Naive thymus-derived CD4-positive, alpha-beta T cell (primary cell): Measurements from ENCODE around the gene SELE. TPM values are rescaled to one million over a fixed set of nuclear protein-coding genes. Genes with fewer than 3 reads are reported as not detected.

ENCODE experiments used
- ATAC-seq: fragments of 150-1000 bp; cut with Tn5 transposase; 2 replicates; pipeline ENCODE4 v1.10.0; 2021; ENCODE audit warnings: mild to moderate bottlenecking, moderate library complexity
- CTCF ChIA-PET: fragments of 350-600 bp; sonication (Branson Sonifier 250); formaldehyde crosslinking; loops from one replicate; lab custom pipeline; 2021; ENCODE audit warnings: antibody characterized with exemption; lab: Charles Lee
- POLR2A ChIA-PET: fragments of 350-600 bp; sonication (Branson Sonifier 250); formaldehyde crosslinking; loops from one replicate; lab custom pipeline; 2021; ENCODE audit warnings: antibody characterized with exemption, inconsistent platforms; lab: Charles Lee
- DNase-seq, 9 donors: peaks; one replicate each; pipeline versions ENCODE4 v3.0.0 to v3.0.0-alpha.2; 2020 to 2022; ENCODE audit warnings: mixed read lengths in 1 of 9
- H3K27ac ChIP-seq: one replicate; pipeline ENCODE4 v1.7.0; 2013; ENCODE audit warnings: mild to moderate bottlenecking, low read depth, low read length, moderate library complexity
- H3K27me3 ChIP-seq, 2 donors: one replicate each; pipeline ENCODE4 v1.7.0; 2013; ENCODE audit warnings: low read length in 2 of 2, mild to moderate bottlenecking in 2 of 2, moderate library complexity in 2 of 2; ENCODE audit not compliant: control insufficient read depth in 2 of 2, insufficient read depth in 2 of 2
- H3K36me3 ChIP-seq, 3 experiments: 1 replicate in 2 of 3; 2 replicates in 1 of 3; pipeline ENCODE4 v1.7.0; 2013; ENCODE audit warnings: low read length in 3 of 3, mild to moderate bottlenecking in 3 of 3, moderate library complexity in 1 of 3; ENCODE audit not compliant: insufficient read depth in 3 of 3, control insufficient read depth in 2 of 3
- H3K4me1 ChIP-seq, 2 donors: one replicate each; pipeline ENCODE4 v1.7.0; 2013; ENCODE audit warnings: low read length in 2 of 2, mild to moderate bottlenecking in 2 of 2, moderate library complexity in 1 of 2; ENCODE audit not compliant: control insufficient read depth in 2 of 2, insufficient read depth in 2 of 2
- H3K4me3 ChIP-seq: 2 replicates; pipeline ENCODE4 v1.7.0; 2013; ENCODE audit warnings: mild to moderate bottlenecking, low read length
- H3K9me3 ChIP-seq, 3 experiments: 1 replicate in 2 of 3; 2 replicates in 1 of 3; pipeline ENCODE4 v1.7.0; 2013; ENCODE audit warnings: low read length in 3 of 3; ENCODE audit not compliant: control insufficient read depth in 2 of 3
- H3K27ac Mint-ChIP-seq, 9 donors: one replicate each; pipeline ENCODE4 v1.8.0; 2020 to 2022; ENCODE audit warnings: mixed read lengths in 9 of 9, mild to moderate bottlenecking in 8 of 9, moderate library complexity in 5 of 9, inconsistent platforms in 2 of 9
- H3K27me3 Mint-ChIP-seq, 5 donors: one replicate each; pipeline ENCODE4 v1.8.0; 2021 to 2022; ENCODE audit warnings: mixed read lengths in 5 of 5, mild to moderate bottlenecking in 1 of 5
- H3K36me3 Mint-ChIP-seq, 5 donors: one replicate each; pipeline ENCODE4 v1.8.0; 2020 to 2022; ENCODE audit warnings: mixed read lengths in 5 of 5, mild to moderate bottlenecking in 3 of 5, inconsistent platforms in 1 of 5
- H3K4me1 Mint-ChIP-seq, 7 donors: one replicate each; pipeline ENCODE4 v1.8.0; 2020 to 2022; ENCODE audit warnings: mixed read lengths in 7 of 7, mild to moderate bottlenecking in 3 of 7, inconsistent platforms in 1 of 7
- H3K4me3 Mint-ChIP-seq, 10 donors: one replicate each; pipeline ENCODE4 v1.8.0; 2020 to 2022; ENCODE audit warnings: mild to moderate bottlenecking in 10 of 10, mixed read lengths in 10 of 10, moderate library complexity in 6 of 10, inconsistent platforms in 2 of 10
- H3K9me3 Mint-ChIP-seq, 11 donors: one replicate each; pipeline ENCODE4 v1.8.0; 2020 to 2022; ENCODE audit warnings: mixed read lengths in 11 of 11, mild to moderate bottlenecking in 4 of 11, inconsistent platforms in 1 of 11, moderate library complexity in 1 of 11
- intact Hi-C, 2 donors: fragments of 100-400 bp; cut with micrococcal nuclease; formaldehyde crosslinking; loops; one replicate each; pipeline ENCODE4 v1.15.1; 2023
- polyA plus RNA-seq, 2 donors: library from polyadenylated mRNA; unstranded; fragments of 300-500 nt; fragmentation: Illumina TruSeq; gene quantifications; one replicate each; pipeline ENCODE4 v1.2.3, GENCODE V29; 2021
- total RNA-seq, 6 experiments: library from RNA in 5 of 6; stranded (reverse) in 5 of 6; gene quantifications; 1 replicate in 5 of 6; 2 replicates in 1 of 6; pipeline ENCODE4 v1.2.3 and lab custom pipeline; 2021 to 2026

SELE gene
- total and polyA plus RNA-seq, 7 experiments from 2014 or later, result not detected

DNA sequence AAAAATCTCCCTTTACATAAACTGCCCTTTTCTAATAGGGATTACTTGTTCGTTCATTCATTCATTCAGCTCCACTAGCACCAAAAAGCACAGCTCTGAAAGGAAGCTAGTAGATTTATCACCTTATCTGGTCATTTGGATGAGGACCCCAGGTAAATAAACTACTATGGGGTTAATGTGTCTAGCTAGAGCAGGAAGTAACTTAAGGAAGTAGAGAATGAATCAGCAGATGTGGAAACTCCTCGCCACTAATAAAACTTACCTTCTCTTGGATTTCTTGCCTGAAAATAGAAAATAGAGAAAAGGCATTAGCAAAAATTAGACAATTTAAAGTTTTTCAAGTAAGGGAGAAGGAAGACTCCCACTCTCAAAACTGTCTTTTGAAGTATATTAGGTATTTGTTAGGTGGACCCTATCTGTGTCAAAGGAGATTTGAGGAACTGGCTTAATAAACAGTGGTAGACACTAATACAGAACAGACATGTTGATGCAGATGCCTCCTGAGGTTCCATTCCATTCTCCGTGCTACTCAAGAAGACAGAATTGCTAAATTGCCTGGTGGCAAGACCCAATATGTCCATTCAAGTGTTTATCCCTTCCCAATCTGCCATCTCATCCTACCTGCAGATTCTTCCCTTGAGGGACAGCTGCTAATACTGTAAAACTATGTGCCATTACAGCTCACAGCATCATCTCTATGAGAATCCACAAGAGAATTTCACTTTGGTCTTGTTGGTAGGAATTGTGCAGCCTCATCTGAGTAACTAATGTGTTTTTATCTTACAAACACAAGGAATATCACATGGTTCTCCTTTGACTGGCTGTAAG, 37.4 kb downstream of the SELE start:
- DNase-seq (no peak), ATAC-seq (no peak)
- Histone ChIP-seq H3K36me3 (peaks cover 5 to 26% (median 22%) of the 10 kb centered on the region in 3 experiments), H3K27ac (peak overlapping the region; percentile 70), H3K9me3 (no peaks in the 10 kb centered on the region), H3K27me3 (no peaks in the 10 kb centered on the region), H3K4me3 (no peak overlapping the region), H3K4me1 (peaks cover 89 to 91% of the 10 kb centered on the region in 2 donors)
- POLR2A ChIA-PET, result interaction anchor here (1.1 to 13.0 kb wide), 7 partner anchors 11 to 131 kb away, joined by 3 to 216 read pairs (median 5); partner anchors contain the start of gene F5
- H3K36me3 Mint-ChIP-seq, result peaks cover 40 to 68% (median 60%) of the 10 kb centered on the region in 5 donors
- H3K4me3 Mint-ChIP-seq, result peak overlapping the region in 9 of 10 donors; percentile 6 to 68 (median 47)
- no peaks in the 10 kb centered on the region for H3K27me3 Mint-ChIP-seq
- peaks cover 0 to 4% (median 0%) of the 10 kb centered on the region in 11 donors for H3K9me3 Mint-ChIP-seq
- intact Hi-C loops, result loop anchor here (5.0 to 10.0 kb wide), 6 partner anchors 96 to 1791 kb away; partner anchors contain the start of genes ATP1B1 (in 1 of the 2), KIFAP3 (in 1 of the 2), METTL18 (in 1 of the 2) and PRRC2C (in 1 of the 2)
- H3K27ac Mint-ChIP-seq, result peak overlapping the region in 5 of 9 donors; percentile 78 to 91 (median 89)
- peaks cover 13 to 92% (median 85%) of the 10 kb centered on the region in 7 donors for H3K4me1 Mint-ChIP-seq
- CTCF ChIA-PET, result interaction anchor here (0.6 to 9.9 kb wide), 9 partner anchors 9 to 146 kb away, joined by 3 to 229 read pairs (median 3); partner anchors contain the start of gene F5

DNA sequence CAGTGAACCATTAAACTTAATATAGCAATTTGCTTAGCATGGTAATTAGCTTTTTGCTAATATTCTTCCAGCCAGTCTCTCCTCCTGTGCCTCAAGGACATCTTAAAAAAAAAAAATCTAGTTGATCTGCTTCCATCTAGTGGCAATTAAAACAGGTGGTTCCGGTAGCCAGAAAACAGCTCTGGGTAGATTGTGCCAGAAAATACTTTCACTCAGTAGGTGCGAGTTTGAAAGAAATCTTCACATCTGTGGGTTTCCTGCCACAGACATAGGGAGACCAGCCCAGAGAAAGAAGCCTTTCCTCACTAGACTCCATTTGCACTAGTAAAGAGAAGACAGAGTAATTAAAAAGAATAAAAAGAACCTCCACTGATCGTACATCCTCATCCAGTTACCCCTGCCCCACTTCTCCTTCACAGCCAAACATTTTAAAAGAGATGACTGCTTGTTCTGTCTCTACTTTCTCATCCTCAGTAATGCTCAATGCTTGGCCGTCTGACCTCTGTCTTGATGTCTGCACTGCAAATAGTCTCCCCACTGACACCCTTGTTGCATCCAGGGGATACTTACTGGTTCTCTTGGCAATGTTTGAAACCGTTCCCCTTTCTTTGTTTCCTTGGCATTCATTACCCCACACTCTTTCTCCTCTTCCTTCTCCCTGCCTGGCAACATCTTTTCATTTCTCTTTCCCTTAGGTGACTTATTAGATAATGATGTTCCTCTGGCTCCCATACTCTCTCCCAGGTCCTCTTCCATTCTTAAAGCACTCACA, 39.4 kb downstream of the SELE start:
- Histone ChIP-seq H3K27ac (peak overlapping the region; percentile 70), H3K4me1 (peaks cover 91 to 92% of the 10 kb centered on the region in 2 donors), H3K9me3 (no peaks in the 10 kb centered on the region), H3K4me3 (peak overlapping the region; percentile 18), H3K36me3 (peaks cover 3 to 30% (median 20%) of the 10 kb centered on the region in 3 experiments), H3K27me3 (no peaks in the 10 kb centered on the region)
- peaks cover 0 to 89% (median 74%) of the 10 kb centered on the region in 7 donors for H3K4me1 Mint-ChIP-seq
- ChIA-PET POLR2A (interaction anchor here (0.7 to 13.0 kb wide), 16 partner anchors 7 to 144 kb away, joined by 3 to 216 read pairs (median 8); partner anchors contain the start of genes F5 and METTL18), CTCF (interaction anchor here (0.9 to 9.9 kb wide), 12 partner anchors 11 to 144 kb away, joined by 3 to 229 read pairs (median 8); partner anchors contain the start of gene F5)
- H3K4me3 Mint-ChIP-seq, result peak overlapping the region in 9 of 10 donors; percentile 21 to 86 (median 71)
- ATAC-seq, result peak; percentile 71
- H3K27me3 Mint-ChIP-seq, result no peaks in the 10 kb centered on the region
- H3K36me3 Mint-ChIP-seq, result peaks cover 45 to 68% (median 64%) of the 10 kb centered on the region in 5 donors
- H3K9me3 Mint-ChIP-seq, result peaks cover 0 to 6% (median 0%) of the 10 kb centered on the region in 11 donors
- intact Hi-C loops, result loop anchor here (1.0 to 10.0 kb wide), 16 partner anchors 8 to 1793 kb away; partner anchors contain the start of genes F5 (in 2 of the 2), METTL18 (in 2 of the 2), SELL (in 2 of the 2) and ATP1B1 (in 1 of the 2)
- peak in 7 of 9 donors; percentile 63 to 85 (median 76) for DNase-seq
- H3K27ac Mint-ChIP-seq, result peak overlapping the region in 4 of 9 donors; percentile 86 to 98 (median 94)

DNA sequence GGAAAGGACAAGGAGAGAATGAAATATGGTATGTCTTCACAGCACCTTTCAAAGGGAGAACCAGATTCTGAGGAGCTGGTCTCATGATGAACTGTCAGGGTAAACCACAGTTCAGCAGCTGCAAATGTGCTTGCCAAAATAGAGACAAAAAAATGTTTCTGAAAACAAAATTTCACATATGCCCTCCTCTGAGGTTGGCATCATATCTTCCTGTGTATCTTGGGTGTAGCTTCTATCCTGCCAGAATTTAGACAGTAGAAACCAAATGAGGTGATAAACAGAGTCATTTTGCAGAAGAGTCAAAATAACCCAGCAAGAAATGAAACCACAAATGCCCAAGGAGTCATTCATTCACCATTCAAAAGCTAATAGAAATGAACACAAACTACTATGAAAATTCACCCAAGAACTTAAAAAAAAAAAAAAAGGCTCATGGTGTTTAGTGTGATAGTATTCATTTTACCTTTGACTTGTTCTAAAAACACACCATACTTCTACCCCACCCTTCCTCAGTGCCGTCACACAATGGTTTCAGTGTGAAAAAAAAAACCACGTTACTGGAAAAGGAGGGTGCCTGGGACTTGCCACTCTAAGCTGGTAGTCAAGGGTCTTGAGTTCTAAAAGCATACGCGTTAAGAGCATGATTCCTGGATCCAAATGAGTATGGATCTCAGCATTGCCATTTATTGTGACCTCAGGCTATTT, 41.0 kb downstream of the SELE start:
- H3K27me3 ChIP-seq, result no peaks in the 10 kb centered on the region
- Mint-ChIP-seq H3K27ac (peak overlapping the region in 4 of 9 donors; percentile 86 to 98 (median 94)), H3K27me3 (no peaks in the 10 kb centered on the region), H3K4me1 (peaks cover 0 to 83% (median 58%) of the 10 kb centered on the region in 7 donors), H3K4me3 (peak overlapping the region in 9 of 10 donors; percentile 43 to 86 (median 71)), H3K9me3 (peaks cover 0 to 6% (median 0%) of the 10 kb centered on the region in 11 donors), H3K36me3 (peaks cover 33 to 52% (median 51%) of the 10 kb centered on the region in 5 donors)
- intact Hi-C loops, result loop anchor here (1.0 to 10.0 kb wide), 16 partner anchors 8 to 1351 kb away; partner anchors contain the start of genes ATP1B1 (in 1 of the 2), BLZF1 (in 1 of the 2), F5 (in 1 of the 2) and KIFAP3 (in 1 of the 2)
- peaks cover 0 to 25% (median 16%) of the 10 kb centered on the region in 3 experiments for H3K36me3 ChIP-seq
- CTCF ChIA-PET, result interaction anchor here (0.5 to 9.9 kb wide), 16 partner anchors 10 to 207 kb away, joined by 3 to 229 read pairs (median 4); partner anchors contain the start of gene F5
- peak overlapping the region; percentile 70 for H3K27ac ChIP-seq
- DNase-seq (peak in 8 of 9 donors; percentile 42 to 92 (median 84)), ATAC-seq (peak; percentile 82)
- H3K4me1 ChIP-seq, result peaks cover 88 to 92% of the 10 kb centered on the region in 2 donors
- no peaks in the 10 kb centered on the region for H3K9me3 ChIP-seq
- POLR2A ChIA-PET, result interaction anchor here (0.6 to 13.0 kb wide), 21 partner anchors 8 to 1792 kb away, joined by 3 to 216 read pairs (median 8); partner anchors contain the start of gene F5
- H3K4me3 ChIP-seq, result peak overlapping the region; percentile 18

DNA sequence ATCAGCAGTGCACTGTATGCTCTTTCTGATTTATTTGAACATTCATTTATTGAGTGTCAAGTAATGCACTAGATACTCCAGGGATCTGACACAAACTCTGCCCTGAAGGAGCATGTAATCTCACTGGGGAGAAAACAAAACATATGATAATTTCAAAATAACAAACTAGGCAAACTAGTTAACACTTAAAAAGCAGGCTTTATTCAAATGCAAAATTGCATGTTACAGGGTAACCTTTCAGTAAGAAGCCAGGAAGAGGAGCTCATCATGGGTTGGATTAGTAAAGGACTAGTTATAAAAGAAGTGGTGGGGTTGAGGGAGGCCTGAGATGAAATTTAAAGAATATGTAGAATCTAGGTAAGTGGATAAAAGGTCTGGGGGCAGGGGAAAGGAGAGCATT, 43.4 kb downstream of the SELE start:
- Mint-ChIP-seq H3K4me1 (peaks cover 0 to 66% (median 34%) of the 10 kb centered on the region in 7 donors), H3K27ac (peak overlapping the region in 2 of 9 donors; percentile 94 to 96), H3K4me3 (peak overlapping the region in 8 of 10 donors; percentile 39 to 79 (median 58)), H3K36me3 (peaks cover 24 to 39% (median 37%) of the 10 kb centered on the region in 5 donors), H3K9me3 (peaks cover 0 to 6% (median 0%) of the 10 kb centered on the region in 11 donors), H3K27me3 (no peaks in the 10 kb centered on the region)
- ATAC-seq (no peak), DNase-seq (no peak)
- Histone ChIP-seq H3K4me1 (peaks cover 65 to 84% of the 10 kb centered on the region in 2 donors), H3K27ac (peak overlapping the region; percentile 70), H3K4me3 (no peak overlapping the region), H3K9me3 (no peaks in the 10 kb centered on the region), H3K36me3 (peaks cover 0 to 13% (median 7%) of the 10 kb centered on the region in 3 experiments), H3K27me3 (no peaks in the 10 kb centered on the region)
- ChIA-PET CTCF (interaction anchor here (9.7 to 9.9 kb wide), 2 partner anchors 15 to 87 kb away, joined by 121 to 229 read pairs; no protein-coding TSS in a partner anchor), POLR2A (interaction anchor here (0.6 to 13.0 kb wide), 14 partner anchors 11 to 88 kb away, joined by 3 to 216 read pairs (median 7); no protein-coding TSS in a partner anchor)
- intact Hi-C loops, result loop anchor here (1.0 to 10.0 kb wide), 8 partner anchors 9 to 1348 kb away; partner anchors contain the start of genes ATP1B1 (in 1 of the 2), BLZF1 (in 1 of the 2), F5 (in 1 of the 2) and KIFAP3 (in 1 of the 2)

DNA sequence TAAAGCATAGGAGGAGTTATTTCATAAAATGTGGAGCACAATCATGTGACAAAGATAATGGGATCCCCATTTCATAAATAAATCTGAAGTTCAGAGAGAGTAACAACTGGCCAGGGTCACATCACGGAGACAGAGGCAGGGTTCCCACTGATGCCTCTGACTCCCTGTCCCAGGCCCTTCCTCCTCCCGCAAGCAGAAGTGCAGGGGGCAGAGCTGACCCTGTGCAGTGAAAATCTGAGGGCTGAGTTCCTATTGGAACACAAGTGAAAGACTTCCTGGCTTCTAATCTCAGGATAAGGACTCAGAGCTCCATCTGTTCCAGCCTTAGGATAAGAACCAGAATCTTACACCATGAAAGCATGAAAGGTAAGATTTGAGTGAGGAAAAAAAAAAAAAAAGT, 44.5 kb downstream of the SELE start:
- H3K27ac ChIP-seq, result peak overlapping the region; percentile 70
- H3K4me3 Mint-ChIP-seq, result peak overlapping the region in 9 of 10 donors; percentile 26 to 79 (median 40)

More for the DNA sequence above, 44.5 kb downstream of the SELE start:
- H3K9me3 Mint-ChIP-seq, result peaks cover 0 to 6% (median 0%) of the 10 kb centered on the region in 11 donors
- DNase-seq (no peak), ATAC-seq (no peak)
- no peaks in the 10 kb centered on the region for H3K27me3 Mint-ChIP-seq
- intact Hi-C loops, result no loop called here
- peak overlapping the region in 2 of 9 donors; percentile 53 to 96 for H3K27ac Mint-ChIP-seq
- Histone ChIP-seq H3K36me3 (peaks cover 0 to 10% (median 7%) of the 10 kb centered on the region in 3 experiments), H3K27me3 (no peaks in the 10 kb centered on the region), H3K4me1 (peaks cover 54 to 73% of the 10 kb centered on the region in 2 donors), H3K9me3 (no peaks in the 10 kb centered on the region), H3K4me3 (no peak overlapping the region)
- H3K36me3 Mint-ChIP-seq, result peaks cover 17 to 30% (median 28%) of the 10 kb centered on the region in 5 donors
- ChIA-PET POLR2A (interaction anchor here (0.6 to 13.0 kb wide), 8 partner anchors 11 to 93 kb away, joined by 3 to 216 read pairs (median 8); no protein-coding TSS in a partner anchor), CTCF (interaction anchor here (9.7 to 9.9 kb wide), 2 partner anchors 17 to 86 kb away, joined by 121 to 229 read pairs; no protein-coding TSS in a partner anchor)
- peaks cover 0 to 55% (median 23%) of the 10 kb centered on the region in 7 donors for H3K4me1 Mint-ChIP-seq
